Measurements from ENCODE around the gene USP12. TPM values are rescaled to one million over a fixed set of nuclear protein-coding genes. Genes with fewer than 3 reads are reported as not detected.
A peak's percentile ranks its signal among the peaks of the same experiment; 100 is the strongest.
"Not testable (repeated sequence)": the region's sequence is repeated elsewhere in the genome, so short reads cannot be mapped to it uniquely, and the experiment has no call there.

USP12 gene
- 51.1 TPM for polyA plus RNA-seq (2013)

GRCh38 chr13:27171244-27171826 lies at the start of gene USP12:
USP12 (minus strand) TSS chr13:27171811; CDS start chr13:27171639, 172 bp downstream.
- peaks cover 13 to 45% (median 38%) of the 10 kb centered on the region in 4 experiments for H3K4me1 ChIP-seq (ENCODE audit: control extremely low read depth in 1 of 4, control insufficient read depth in 4 of 4, insufficient read depth in 4 of 4, low read length in 3 of 4)
- H3K4me3 ChIP-seq (ENCODE audit: control insufficient read depth in 1 of 7, extremely low read depth in 1 of 7, insufficient read depth in 4 of 7, low read depth in 2 of 7, low read length in 6 of 7) = peak within 1 kb of the TSS; percentile 78 to 95 (median 84)
- peak within 1 kb of the TSS; percentile 88 to 92 for H3K27ac ChIP-seq (ENCODE audit: insufficient read depth in 1 of 2, low read depth in 1 of 2, low read length in 2 of 2, poor library complexity in 1 of 2, severe bottlenecking in 2 of 2)
- H3K27me3 ChIP-seq (replicated peaks in 2 of 5; ENCODE audit: control insufficient read depth in 4 of 5, insufficient read depth in 5 of 5, low read length in 4 of 5) = no peaks in the 10 kb centered on the region
- H3K36me3 ChIP-seq (ENCODE audit: control insufficient read depth in 4 of 4, insufficient read depth in 4 of 4, low read length in 3 of 4) = no peaks in the 10 kb centered on the region
- POLR2A ChIA-PET = interaction anchor here (1.3 kb wide), 1 partner anchor 86 kb away, joined by 3 read pairs; no protein-coding TSS in a partner anchor
- CTCF ChIA-PET = interaction anchor here (1.0 to 1.3 kb wide), 4 partner anchors 24 to 186 kb away, joined by 3 to 7 read pairs (median 3); no protein-coding TSS in a partner anchor
- WGBS (ENCODE audit: insufficient coverage) = 0% methylated on average over 26 of the region's 88 CpGs
- DNase-seq = peak; percentile 34 to 69 (median 58)
- H3K9me3 ChIP-seq (ENCODE audit: control extremely low read depth in 1 of 5, control insufficient read depth in 4 of 5, insufficient read depth in 2 of 5, low read depth in 1 of 5, low read length in 4 of 5) = no peaks in the 10 kb centered on the region

GRCh38 chr13:27219611-27220010 lies 48.0 kb upstream of the USP12 start:
- Histone ChIP-seq H3K4me3 (ENCODE audit: control insufficient read depth in 1 of 7, extremely low read depth in 1 of 7, insufficient read depth in 4 of 7, low read depth in 2 of 7, low read length in 6 of 7) (no peak overlapping the region), H3K36me3 (ENCODE audit: control insufficient read depth in 4 of 4, insufficient read depth in 4 of 4, low read length in 3 of 4) (no peaks in the 10 kb centered on the region), H3K4me1 (ENCODE audit: control extremely low read depth in 1 of 4, control insufficient read depth in 4 of 4, insufficient read depth in 4 of 4, low read length in 3 of 4) (peaks cover 0 to 15% (median 1%) of the 10 kb centered on the region in 4 experiments), H3K27ac (ENCODE audit: insufficient read depth in 1 of 2, low read depth in 1 of 2, low read length in 2 of 2, poor library complexity in 1 of 2, severe bottlenecking in 2 of 2) (no peak overlapping the region), H3K27me3 (replicated peaks in 2 of 5; ENCODE audit: control insufficient read depth in 4 of 5, insufficient read depth in 5 of 5, low read length in 4 of 5) (no peaks in the 10 kb centered on the region), H3K9me3 (ENCODE audit: control extremely low read depth in 1 of 5, control insufficient read depth in 4 of 5, insufficient read depth in 2 of 5, low read depth in 1 of 5, low read length in 4 of 5) (no peaks in the 10 kb centered on the region)
- ChIA-PET POLR2A (no interaction called here), CTCF (interaction anchor here (1.1 kb wide), 1 partner anchor 49 kb away, joined by 3 read pairs; no protein-coding TSS in a partner anchor)
- DNase-seq = no peak
- WGBS (ENCODE audit: insufficient coverage) = 92% methylated on average over 15 of the region's 19 CpGs

- H3K27ac ChIP-seq (ENCODE audit: insufficient read depth in 1 of 2, low read depth in 1 of 2, low read length in 2 of 2, poor library complexity in 1 of 2, severe bottlenecking in 2 of 2); CTCF ChIA-PET; H3K36me3 ChIP-seq (ENCODE audit: control insufficient read depth in 4 of 4, insufficient read depth in 4 of 4, low read length in 3 of 4); H3K4me3 ChIP-seq (ENCODE audit: control insufficient read depth in 1 of 7, extremely low read depth in 1 of 7, insufficient read depth in 4 of 7, low read depth in 2 of 7, low read length in 6 of 7); H3K9me3 ChIP-seq (ENCODE audit: control extremely low read depth in 1 of 5, control insufficient read depth in 4 of 5, insufficient read depth in 2 of 5, low read depth in 1 of 5, low read length in 4 of 5); H3K27me3 ChIP-seq (replicated peaks in 2 of 5; ENCODE audit: control insufficient read depth in 4 of 5, insufficient read depth in 5 of 5, low read length in 4 of 5); POLR2A ChIA-PET: not testable (repeated sequence)
- peaks cover 0 to 15% (median 1%) of the 10 kb centered on the region in 4 experiments for H3K4me1 ChIP-seq (ENCODE audit: control extremely low read depth in 1 of 4, control insufficient read depth in 4 of 4, insufficient read depth in 4 of 4, low read length in 3 of 4)
- WGBS (ENCODE audit: insufficient coverage) = no CpG with 5 or more reads among the region's 1 CpG
- DNase-seq = peak in 2 of 3 donors; percentile 29 to 56
These were observed 47.2 kb upstream of the USP12 start for GRCh38 chr13:27218861-27219260.

- H3K27me3 ChIP-seq (replicated peaks in 2 of 5; ENCODE audit: control insufficient read depth in 4 of 5, insufficient read depth in 5 of 5, low read length in 4 of 5); H3K9me3 ChIP-seq (ENCODE audit: control extremely low read depth in 1 of 5, control insufficient read depth in 4 of 5, insufficient read depth in 2 of 5, low read depth in 1 of 5, low read length in 4 of 5); CTCF ChIA-PET; H3K36me3 ChIP-seq (ENCODE audit: control insufficient read depth in 4 of 4, insufficient read depth in 4 of 4, low read length in 3 of 4); H3K4me3 ChIP-seq (ENCODE audit: control insufficient read depth in 1 of 7, extremely low read depth in 1 of 7, insufficient read depth in 4 of 7, low read depth in 2 of 7, low read length in 6 of 7); H3K27ac ChIP-seq (ENCODE audit: insufficient read depth in 1 of 2, low read depth in 1 of 2, low read length in 2 of 2, poor library complexity in 1 of 2, severe bottlenecking in 2 of 2): not testable (repeated sequence)
- peak in 2 of 3 donors; percentile 14 to 16 for DNase-seq
- H3K4me1 ChIP-seq (ENCODE audit: control extremely low read depth in 1 of 4, control insufficient read depth in 4 of 4, insufficient read depth in 4 of 4, low read length in 3 of 4) = peaks cover 0 to 15% (median 1%) of the 10 kb centered on the region in 4 experiments
- WGBS (ENCODE audit: insufficient coverage) = no CpG with 5 or more reads among the region's 2 CpGs
- POLR2A ChIA-PET = interaction anchor here (0.7 kb wide), 1 partner anchor 56 kb away, joined by 3 read pairs; no protein-coding TSS in a partner anchor
These were observed 46.2 kb upstream of the USP12 start for GRCh38 chr13:27217791-27218190.

GRCh38 chr13:27213386-27213785 lies 41.8 kb upstream of the USP12 start:
- H3K4me3 ChIP-seq (ENCODE audit: control insufficient read depth in 1 of 7, extremely low read depth in 1 of 7, insufficient read depth in 4 of 7, low read depth in 2 of 7, low read length in 6 of 7); H3K36me3 ChIP-seq (ENCODE audit: control insufficient read depth in 4 of 4, insufficient read depth in 4 of 4, low read length in 3 of 4); H3K27ac ChIP-seq (ENCODE audit: insufficient read depth in 1 of 2, low read depth in 1 of 2, low read length in 2 of 2, poor library complexity in 1 of 2, severe bottlenecking in 2 of 2); H3K4me1 ChIP-seq (ENCODE audit: control extremely low read depth in 1 of 4, control insufficient read depth in 4 of 4, insufficient read depth in 4 of 4, low read length in 3 of 4); H3K27me3 ChIP-seq (replicated peaks in 2 of 5; ENCODE audit: control insufficient read depth in 4 of 5, insufficient read depth in 5 of 5, low read length in 4 of 5); CTCF ChIA-PET; POLR2A ChIA-PET; DNase-seq: not testable (repeated sequence)
- H3K9me3 ChIP-seq (ENCODE audit: control extremely low read depth in 1 of 5, control insufficient read depth in 4 of 5, insufficient read depth in 2 of 5, low read depth in 1 of 5, low read length in 4 of 5) = peaks cover 2 to 14% (median 9%) of the 10 kb centered on the region in 5 experiments
- 100% methylated on average over 2 of the region's 5 CpGs for WGBS (ENCODE audit: insufficient coverage)

- ChIA-PET CTCF (interaction anchor here (0.7 to 1.2 kb wide), 2 partner anchors 15 to 145 kb away, joined by 3 read pairs; no protein-coding TSS in a partner anchor), POLR2A (no interaction called here)
- Histone ChIP-seq H3K27ac (ENCODE audit: insufficient read depth in 1 of 2, low read depth in 1 of 2, low read length in 2 of 2, poor library complexity in 1 of 2, severe bottlenecking in 2 of 2) (no peak overlapping the region), H3K27me3 (replicated peaks in 2 of 5; ENCODE audit: control insufficient read depth in 4 of 5, insufficient read depth in 5 of 5, low read length in 4 of 5) (no peaks in the 10 kb centered on the region), H3K4me1 (ENCODE audit: control extremely low read depth in 1 of 4, control insufficient read depth in 4 of 4, insufficient read depth in 4 of 4, low read length in 3 of 4) (no peaks in the 10 kb centered on the region), H3K36me3 (ENCODE audit: control insufficient read depth in 4 of 4, insufficient read depth in 4 of 4, low read length in 3 of 4) (no peaks in the 10 kb centered on the region), H3K9me3 (ENCODE audit: control extremely low read depth in 1 of 5, control insufficient read depth in 4 of 5, insufficient read depth in 2 of 5, low read depth in 1 of 5, low read length in 4 of 5) (peaks cover 2 to 14% (median 9%) of the 10 kb centered on the region in 5 experiments), H3K4me3 (ENCODE audit: control insufficient read depth in 1 of 7, extremely low read depth in 1 of 7, insufficient read depth in 4 of 7, low read depth in 2 of 7, low read length in 6 of 7) (no peak overlapping the region)
- 90% methylated on average over 16 of the region's 17 CpGs for WGBS (ENCODE audit: insufficient coverage)
- DNase-seq = no peak
These were observed 40.3 kb upstream of the USP12 start for GRCh38 chr13:27211771-27212364.

GRCh38 chr13:27211271-27211670 lies 39.7 kb upstream of the USP12 start:
- Histone ChIP-seq H3K27me3 (replicated peaks in 2 of 5; ENCODE audit: control insufficient read depth in 4 of 5, insufficient read depth in 5 of 5, low read length in 4 of 5) (no peaks in the 10 kb centered on the region), H3K27ac (ENCODE audit: insufficient read depth in 1 of 2, low read depth in 1 of 2, low read length in 2 of 2, poor library complexity in 1 of 2, severe bottlenecking in 2 of 2) (no peak overlapping the region), H3K4me3 (ENCODE audit: control insufficient read depth in 1 of 7, extremely low read depth in 1 of 7, insufficient read depth in 4 of 7, low read depth in 2 of 7, low read length in 6 of 7) (no peak overlapping the region), H3K4me1 (ENCODE audit: control extremely low read depth in 1 of 4, control insufficient read depth in 4 of 4, insufficient read depth in 4 of 4, low read length in 3 of 4) (no peaks in the 10 kb centered on the region), H3K9me3 (ENCODE audit: control extremely low read depth in 1 of 5, control insufficient read depth in 4 of 5, insufficient read depth in 2 of 5, low read depth in 1 of 5, low read length in 4 of 5) (peaks cover 2 to 14% (median 9%) of the 10 kb centered on the region in 5 experiments), H3K36me3 (ENCODE audit: control insufficient read depth in 4 of 4, insufficient read depth in 4 of 4, low read length in 3 of 4) (no peaks in the 10 kb centered on the region)
- CTCF ChIA-PET = interaction anchor here (0.7 to 1.2 kb wide), 2 partner anchors 15 to 145 kb away, joined by 3 read pairs; no protein-coding TSS in a partner anchor
- peak in 1 of 3 donors; percentile 22 for DNase-seq
- no CpG with 5 or more reads among the region's 1 CpG for WGBS (ENCODE audit: insufficient coverage)
- POLR2A ChIA-PET = no interaction called here

Data from common myeloid progenitor, CD34-positive (primary cell).